KMS-11 (cell line): Measurements from ENCODE around the gene PDPN.

Experiments used
- H2AFZ ChIP-seq: fragments of 200-600 bp; sonication (generic); 2 replicates; pipeline ENCODE4 v1.6.1; 2016; ENCODE audit warnings: antibody characterized with exemption, mixed run types, low read depth
- H3K27ac ChIP-seq: fragments of 200-600 bp; sonication (generic); 2 replicates; pipeline ENCODE4 v1.6.1; 2016; ENCODE audit warnings: mild to moderate bottlenecking, mixed run types
- H3K27me3 ChIP-seq: fragments of 200-600 bp; sonication (generic); 2 replicates; pipeline ENCODE4 v1.6.1; 2017; ENCODE audit warnings: mild to moderate bottlenecking, low read depth, mixed run types, moderate library complexity; ENCODE audit not compliant: insufficient read depth
- H3K36me3 ChIP-seq: fragments of 200-600 bp; sonication (generic); 2 replicates; pipeline ENCODE4 v1.6.1; 2017; ENCODE audit warnings: mild to moderate bottlenecking, mixed run types; ENCODE audit not compliant: insufficient read depth
- H3K4me1 ChIP-seq: fragments of 200-600 bp; sonication (generic); 2 replicates; pipeline ENCODE4 v1.6.1; 2016; ENCODE audit warnings: mild to moderate bottlenecking, low read depth, mixed run types; ENCODE audit not compliant: poor library complexity, severe bottlenecking
- H3K4me2 ChIP-seq: fragments of 200-600 bp; sonication (generic); 2 replicates; pipeline ENCODE4 v1.7.0; 2016; ENCODE audit warnings: mild to moderate bottlenecking, mixed run types
- H3K4me3 ChIP-seq: fragments of 200-600 bp; sonication (generic); IDR thresholded peaks from 2 replicates; pipeline ENCODE4 v1.6.1; 2017; ENCODE audit warnings: low read depth, low read length, mixed read lengths; ENCODE audit not compliant: insufficient read depth
- H3K79me2 ChIP-seq: fragments of 200-600 bp; sonication (generic); 2 replicates; pipeline ENCODE4 v1.6.1; 2016; ENCODE audit warnings: low read depth, mixed run types; ENCODE audit not compliant: insufficient read depth
- H3K9ac ChIP-seq: fragments of 200-600 bp; sonication (generic); 2 replicates; pipeline ENCODE4 v1.6.1; 2016; ENCODE audit warnings: mild to moderate bottlenecking, mixed run types
- H4K20me1 ChIP-seq: fragments of 200-600 bp; sonication (generic); 2 replicates; pipeline ENCODE4 v1.6.1; 2016; ENCODE audit warnings: mild to moderate bottlenecking, mixed run types; ENCODE audit not compliant: insufficient read depth
- CTCF ChIP-seq: fragments of 200-600 bp; sonication (generic); conservative IDR thresholded peaks from 2 replicates; pipeline ENCODE4 v1.6.1; 2017; ENCODE audit warnings: low read depth, mild to moderate bottlenecking, antibody characterized with exemption, low read length, moderate library complexity, mixed read lengths

Gene PDPN

GRCh38 chr1:13620825-13621224, 37.2 kb downstream of the PDPN start:
- Histone ChIP-seq H3K4me1 (no peaks in the 10 kb centered on the region), H3K4me2 (no peak overlapping the region), H3K27ac (no peak overlapping the region), H3K79me2 (no peaks in the 10 kb centered on the region), H4K20me1 (no peaks in the 10 kb centered on the region), H3K27me3 (peaks cover 4% of the 10 kb centered on the region; the same call in 1 of the 2 replicates), H3K36me3 (no peaks in the 10 kb centered on the region), H3K9ac (no peak overlapping the region), H2AFZ (no peak overlapping the region), H3K4me3 (no peak overlapping the region)
- no peak for TF ChIP-seq CTCF

GRCh38 chr1:13622446-13622845, 38.8 kb downstream of the PDPN start:
- H3K36me3 ChIP-seq, result no peaks in the 10 kb centered on the region
- H3K4me3 ChIP-seq, result no peak overlapping the region
- no peak overlapping the region for H2AFZ ChIP-seq
- TF ChIP-seq CTCF, result no peak
- no peaks in the 10 kb centered on the region for H4K20me1 ChIP-seq
- H3K9ac ChIP-seq, result no peak overlapping the region
- no peaks in the 10 kb centered on the region; the same call in 1 of the 2 replicates for H3K27me3 ChIP-seq
- no peak overlapping the region for H3K4me2 ChIP-seq
- H3K79me2 ChIP-seq, result no peaks in the 10 kb centered on the region
- no peaks in the 10 kb centered on the region for H3K4me1 ChIP-seq
- H3K27ac ChIP-seq, result no peak overlapping the region

- Histone ChIP-seq H3K4me1 (no peaks in the 10 kb centered on the region), H3K79me2 (no peaks in the 10 kb centered on the region), H3K27me3 (no peaks in the 10 kb centered on the region; the same call in 1 of the 2 replicates), H3K4me3 (no peak overlapping the region), H2AFZ (no peak overlapping the region), H3K4me2 (no peak overlapping the region), H4K20me1 (no peaks in the 10 kb centered on the region), H3K9ac (no peak overlapping the region), H3K27ac (no peak overlapping the region), H3K36me3 (no peaks in the 10 kb centered on the region)
- no peak for TF ChIP-seq CTCF
These were observed 39.5 kb downstream of the PDPN start for GRCh38 chr1:13623021-13623637.

DNA sequence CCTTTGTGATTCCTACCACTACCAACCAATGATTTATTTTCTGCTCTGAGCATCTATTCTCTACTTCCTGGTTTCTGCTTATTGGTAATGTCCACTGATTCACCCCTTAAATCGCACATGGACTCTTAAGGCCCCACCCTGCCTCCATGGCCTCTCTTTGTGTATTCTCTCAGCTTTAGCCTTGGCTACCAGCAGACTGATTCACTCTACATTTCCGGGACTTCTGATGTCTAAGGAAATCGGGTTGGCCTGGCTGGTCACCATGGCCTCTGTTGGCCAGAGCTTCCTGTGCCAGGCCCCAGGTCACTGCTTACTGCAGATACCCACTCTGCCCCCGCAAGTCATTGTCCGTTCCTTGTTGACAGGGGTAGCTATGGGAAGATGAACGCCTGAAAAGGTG, 40.9 kb downstream of the PDPN start:
- Histone ChIP-seq H3K27ac (no peak overlapping the region), H3K27me3 (no peaks in the 10 kb centered on the region; the same call in 1 of the 2 replicates), H3K79me2 (no peaks in the 10 kb centered on the region), H2AFZ (no peak overlapping the region), H3K4me2 (no peak overlapping the region), H3K4me1 (no peaks in the 10 kb centered on the region), H3K4me3 (no peak overlapping the region), H4K20me1 (no peaks in the 10 kb centered on the region), H3K36me3 (no peaks in the 10 kb centered on the region), H3K9ac (no peak overlapping the region)
- TF ChIP-seq CTCF, result no peak
